ENCODE results near the gene PREP.

DNA sequence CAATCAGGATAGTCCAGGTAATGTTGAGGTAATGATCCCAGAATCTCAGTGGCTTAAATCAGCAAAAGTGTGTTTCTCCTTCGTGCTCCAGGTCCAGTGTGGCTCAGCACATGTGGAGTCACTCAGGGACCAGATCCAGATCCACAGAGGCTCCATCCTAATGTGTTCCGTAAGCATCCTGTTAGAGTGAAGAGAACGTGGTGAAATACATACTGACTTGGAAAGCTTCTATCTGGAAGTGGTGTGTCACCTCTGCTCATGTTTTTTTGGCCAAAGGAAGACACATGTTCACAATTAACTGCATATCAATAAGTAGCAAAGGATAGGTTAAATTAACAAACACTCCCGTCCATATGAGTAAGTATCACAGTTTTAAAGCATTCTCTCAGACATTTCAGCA, 26.8 kb upstream of the PREP start:
- no peak for TF ChIP-seq POLR2A (IDR thresholded peaks at IDR 0.05; ENCODE audit: low read length)
- no peak for TF ChIP-seq GATA1 (IDR thresholded peaks at IDR 0.05; ENCODE audit: low read depth, low read length)
